ENCODE data around the gene KDM4B. TPM values are rescaled to one million over a fixed set of nuclear protein-coding genes. Genes with fewer than 3 reads are reported as not detected.

KDM4B gene
- total RNA-seq, 1 donor from 2014 or later, result 25.8 TPM

GRCh38 chr19:5068233-5069072 is 99.5 kb downstream of the KDM4B start:
- DNase-seq (ENCODE audit: low read depth), result no peak

DNA sequence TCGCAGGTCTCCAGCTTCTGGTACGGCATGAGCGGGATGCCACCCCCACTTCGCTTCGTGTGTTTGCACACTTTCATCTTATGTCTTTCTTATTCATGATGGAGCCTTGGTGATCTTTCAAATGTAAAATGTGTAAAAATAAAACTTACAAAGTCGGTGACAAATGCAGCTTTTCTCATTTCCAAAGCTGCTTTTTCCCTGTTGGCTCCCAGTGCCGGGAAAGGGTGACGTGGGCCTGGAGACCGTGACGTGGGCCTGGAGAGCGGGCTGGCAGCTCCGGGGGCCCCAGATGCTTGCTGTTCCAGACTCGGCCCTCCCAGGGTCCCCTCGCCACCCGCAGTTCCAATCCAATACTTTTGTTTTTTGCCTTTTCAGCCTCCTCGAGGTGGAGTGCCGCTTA is 101.4 kb downstream of the KDM4B start:
- no peak for DNase-seq (ENCODE audit: low read depth)

DNA sequence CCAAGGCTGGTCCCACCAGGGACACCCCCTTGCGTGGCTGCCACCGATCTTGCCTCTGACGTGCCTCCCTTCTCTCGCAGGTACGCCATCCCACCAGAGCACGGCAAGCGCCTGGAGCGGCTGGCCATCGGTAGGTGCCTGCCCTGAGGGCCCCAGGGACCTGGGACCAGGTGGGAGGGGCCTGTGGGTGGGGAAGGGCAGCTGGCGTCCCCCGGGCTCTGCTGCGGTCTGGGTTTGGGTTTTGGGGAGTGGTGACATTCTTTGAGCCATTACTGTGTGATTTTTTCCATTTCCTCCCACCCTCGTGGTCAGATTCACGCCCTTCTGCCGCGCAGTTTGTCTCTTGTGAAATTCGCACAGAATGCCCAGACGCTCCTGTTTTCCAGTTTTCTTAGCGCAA is 102.0 kb downstream of the KDM4B start:
- DNase-seq (ENCODE audit: low read depth), result peak; percentile 40

DNA sequence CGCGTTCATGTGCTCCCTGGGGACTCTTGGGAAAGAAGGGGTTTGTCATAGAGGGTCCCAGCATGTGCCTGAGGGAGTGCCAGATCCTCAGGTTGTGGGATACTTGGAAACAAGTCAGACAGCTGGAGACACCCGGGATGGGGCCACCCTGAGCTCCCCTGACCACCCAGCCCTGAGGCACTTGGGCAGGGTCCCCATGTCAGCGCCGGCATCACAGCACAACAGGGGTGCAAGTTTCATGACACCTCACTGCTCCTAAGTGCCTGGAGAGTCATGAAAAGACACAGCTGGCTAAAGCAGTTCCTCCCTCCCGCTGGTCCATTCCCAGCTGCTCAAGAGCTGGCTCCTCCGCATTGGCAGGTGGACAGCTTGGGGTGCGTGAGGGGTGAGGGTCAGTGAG is 102.7 kb downstream of the KDM4B start:
- peak; percentile 31 for DNase-seq (ENCODE audit: low read depth)

- no peak for DNase-seq (ENCODE audit: low read depth)
Measured at GRCh38 chr19:5072115-5072514, 103.2 kb downstream of the KDM4B start.

DNA sequence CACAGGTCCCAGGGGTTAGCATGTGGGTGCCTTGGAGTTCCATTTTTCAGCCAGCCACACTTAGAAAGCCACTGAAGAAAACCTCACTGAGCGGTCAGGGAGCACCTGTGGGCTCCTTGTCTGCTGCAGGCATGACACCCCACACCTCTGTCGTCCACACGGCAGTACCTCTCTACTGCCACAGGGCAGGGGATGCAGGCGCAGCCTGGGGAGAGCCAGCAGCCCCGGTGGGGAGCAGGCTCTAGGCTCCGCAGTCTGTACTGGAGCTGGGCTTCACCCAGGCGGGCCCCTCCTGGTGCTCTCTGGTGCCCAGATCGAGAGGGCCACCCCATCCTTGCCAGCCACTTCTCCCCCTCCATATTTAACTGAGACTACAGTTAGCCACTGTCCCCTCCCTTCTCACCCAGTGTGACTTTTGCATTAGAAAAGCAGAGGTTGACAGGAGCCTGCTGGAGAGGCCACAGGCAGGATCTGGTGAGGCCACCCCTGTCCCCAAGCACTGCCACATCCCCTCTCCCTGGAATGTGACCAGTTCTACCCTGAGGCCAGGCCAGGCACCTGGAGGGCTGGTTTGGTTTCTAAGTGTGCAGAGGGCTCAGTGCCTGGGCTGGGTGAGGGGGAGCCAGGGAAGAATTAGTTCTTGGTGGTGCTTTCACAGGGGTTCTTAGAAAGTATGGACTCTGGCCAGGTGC is 104.4 kb downstream of the KDM4B start:
- DNase-seq (ENCODE audit: low read depth), result no peak

GRCh38 chr19:5074407-5074806 is 105.5 kb downstream of the KDM4B start:
- DNase-seq (ENCODE audit: low read depth), result no peak

DNA sequence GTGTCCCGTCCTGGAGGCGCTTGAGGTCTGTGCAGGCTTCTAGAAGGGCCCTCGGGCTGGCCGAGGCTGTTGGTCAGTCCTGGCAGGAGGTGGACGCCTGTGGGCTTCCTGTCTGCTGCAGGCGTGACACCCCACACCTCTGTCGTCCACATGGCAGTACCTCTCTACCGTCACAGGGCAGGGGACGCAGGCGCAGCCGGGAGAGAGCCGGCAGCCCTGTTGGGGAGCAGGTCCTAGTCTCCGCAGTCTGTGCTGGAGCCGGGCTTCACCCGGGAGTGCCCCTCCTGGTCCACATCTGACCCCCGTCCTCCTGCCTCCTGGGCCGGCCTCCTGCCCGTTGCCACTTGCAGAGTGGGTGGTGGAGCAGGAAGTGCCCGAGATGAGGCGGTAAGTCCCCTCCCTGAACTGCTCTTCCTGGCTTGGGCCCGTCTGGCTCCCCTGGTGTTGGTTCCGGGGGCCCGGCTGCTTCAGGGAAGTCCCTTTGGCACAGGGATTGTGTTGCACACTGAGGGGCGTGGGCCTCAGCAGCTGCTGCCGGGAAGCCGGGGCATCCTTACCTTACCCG is 106.0 kb downstream of the KDM4B start:
- DNase-seq (ENCODE audit: low read depth), result no peak

GRCh38 chr19:5075597-5075996 is 106.7 kb downstream of the KDM4B start:
- DNase-seq (ENCODE audit: low read depth), result no peak

DNA sequence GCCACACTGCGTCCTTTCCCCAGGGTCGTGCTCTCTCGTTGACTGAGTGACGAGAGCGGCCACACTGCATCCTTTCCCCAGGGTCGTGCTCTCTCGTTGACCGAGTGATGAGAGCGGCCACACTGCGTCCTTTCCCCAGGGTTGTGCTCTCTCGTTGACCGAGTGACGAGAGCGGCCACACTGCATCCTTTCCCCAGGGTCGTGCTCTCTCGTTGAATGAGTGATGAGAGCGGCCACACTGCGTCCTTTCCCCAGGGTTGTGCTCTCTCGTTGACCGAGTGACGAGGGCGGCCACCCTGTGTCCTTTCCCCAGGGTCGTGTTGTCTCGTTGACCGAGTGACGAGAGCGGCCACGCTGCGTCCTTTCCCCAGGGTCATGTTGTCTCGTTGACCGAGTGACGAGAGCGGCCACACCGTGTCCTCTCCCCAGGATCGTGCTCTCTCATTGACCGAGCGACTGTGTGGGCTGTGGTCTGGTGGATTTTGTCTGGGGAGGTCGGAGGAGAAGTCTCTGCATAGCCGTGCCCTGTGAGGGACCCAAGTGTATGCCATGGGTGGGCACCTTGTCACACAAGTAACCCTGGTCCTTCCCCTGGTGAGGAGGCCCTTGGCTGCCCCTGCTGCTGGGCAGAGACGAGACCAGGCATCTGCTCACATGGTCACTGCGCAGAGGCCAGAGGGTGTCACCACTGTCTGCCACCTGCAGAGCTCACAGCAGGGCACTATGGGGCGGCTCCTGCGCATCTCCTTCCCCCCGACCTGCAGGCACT is 107.7 kb downstream of the KDM4B start:
- no peak for DNase-seq (ENCODE audit: low read depth)

- no peak for DNase-seq (ENCODE audit: low read depth)
Measured at GRCh38 chr19:5077209-5077515, 108.2 kb downstream of the KDM4B start.

DNA sequence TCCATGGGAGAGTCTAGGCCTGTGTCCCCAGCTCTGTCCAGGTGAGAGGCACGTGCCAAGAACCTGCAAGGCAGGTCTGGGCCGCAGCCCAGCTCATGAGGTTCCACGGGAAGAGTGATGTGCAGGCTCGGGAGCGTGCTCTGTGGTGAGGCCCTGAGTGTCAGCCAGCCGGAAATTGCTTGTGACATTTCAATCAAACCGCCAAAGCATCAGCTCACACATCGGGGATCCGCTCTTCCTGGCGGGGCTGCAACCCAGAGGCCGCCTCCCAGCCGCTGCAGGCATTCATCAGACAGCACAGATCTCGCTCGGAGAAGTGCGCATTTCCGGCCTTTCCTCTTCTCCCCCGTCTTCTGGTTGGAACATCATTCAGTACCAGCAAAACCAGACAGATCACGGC is 109.3 kb downstream of the KDM4B start:
- DNase-seq (ENCODE audit: low read depth), result no peak

DNA sequence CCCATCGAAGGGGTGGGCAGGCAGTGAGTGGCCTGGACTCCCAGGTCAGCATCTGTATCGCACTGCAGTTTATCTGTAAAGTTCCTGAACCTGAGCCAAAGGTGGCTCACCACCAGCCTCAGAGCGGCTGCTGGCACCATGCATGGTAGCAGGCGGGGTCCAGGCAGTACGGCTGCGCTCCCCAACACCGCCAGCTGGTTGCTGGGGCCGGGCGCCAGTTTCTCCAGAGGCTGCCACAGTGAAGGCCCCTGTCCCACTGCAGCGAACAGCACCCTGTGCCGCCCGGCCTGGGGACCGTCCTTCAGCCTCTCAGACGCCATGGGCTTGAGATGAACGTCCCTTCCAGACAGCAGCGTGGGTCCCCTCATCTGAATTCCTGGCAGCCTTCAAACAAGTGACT is 109.8 kb downstream of the KDM4B start:
- DNase-seq (ENCODE audit: low read depth), result no peak

DNA sequence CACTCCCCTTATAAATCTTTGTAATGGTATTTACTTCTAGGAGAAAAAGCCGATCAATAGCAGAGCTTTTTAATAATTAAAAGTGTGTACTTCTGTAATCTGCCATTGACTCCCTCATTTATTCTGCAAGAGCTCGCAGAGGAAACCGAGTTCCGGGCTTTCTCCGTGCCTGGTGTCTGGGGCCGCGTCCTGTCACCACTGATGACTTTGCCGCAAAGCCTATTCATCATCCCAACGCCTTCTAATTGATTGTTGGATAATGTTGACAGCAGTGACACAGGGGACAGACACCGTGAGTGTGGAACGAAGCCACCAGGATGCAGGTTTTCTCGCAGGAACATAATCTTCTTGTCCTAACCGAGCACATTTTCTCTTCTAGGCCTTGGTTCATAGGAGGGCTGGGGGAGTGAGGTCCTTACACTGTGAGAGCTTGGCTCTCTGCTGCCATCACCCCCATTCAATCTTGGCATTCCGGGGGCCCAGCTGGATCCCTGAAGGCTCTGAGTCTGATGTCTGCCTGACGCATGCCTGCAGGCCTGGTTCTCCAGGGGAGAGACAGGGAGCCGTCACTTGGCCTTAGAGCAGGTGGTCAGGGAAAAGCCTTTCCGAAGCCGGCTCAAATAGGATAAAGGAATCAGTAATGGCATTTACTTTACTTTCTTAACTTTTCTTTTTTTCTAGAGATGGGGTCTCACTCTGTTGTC is 110.3 kb downstream of the KDM4B start:
- no peak for DNase-seq (ENCODE audit: low read depth)

GRCh38 chr19:5080030-5080654 is 111.2 kb downstream of the KDM4B start:
- DNase-seq (ENCODE audit: low read depth), result no peak

- DNase-seq (ENCODE audit: low read depth), result no peak
Measured at GRCh38 chr19:5080809-5081208, 111.9 kb downstream of the KDM4B start.

DNA sequence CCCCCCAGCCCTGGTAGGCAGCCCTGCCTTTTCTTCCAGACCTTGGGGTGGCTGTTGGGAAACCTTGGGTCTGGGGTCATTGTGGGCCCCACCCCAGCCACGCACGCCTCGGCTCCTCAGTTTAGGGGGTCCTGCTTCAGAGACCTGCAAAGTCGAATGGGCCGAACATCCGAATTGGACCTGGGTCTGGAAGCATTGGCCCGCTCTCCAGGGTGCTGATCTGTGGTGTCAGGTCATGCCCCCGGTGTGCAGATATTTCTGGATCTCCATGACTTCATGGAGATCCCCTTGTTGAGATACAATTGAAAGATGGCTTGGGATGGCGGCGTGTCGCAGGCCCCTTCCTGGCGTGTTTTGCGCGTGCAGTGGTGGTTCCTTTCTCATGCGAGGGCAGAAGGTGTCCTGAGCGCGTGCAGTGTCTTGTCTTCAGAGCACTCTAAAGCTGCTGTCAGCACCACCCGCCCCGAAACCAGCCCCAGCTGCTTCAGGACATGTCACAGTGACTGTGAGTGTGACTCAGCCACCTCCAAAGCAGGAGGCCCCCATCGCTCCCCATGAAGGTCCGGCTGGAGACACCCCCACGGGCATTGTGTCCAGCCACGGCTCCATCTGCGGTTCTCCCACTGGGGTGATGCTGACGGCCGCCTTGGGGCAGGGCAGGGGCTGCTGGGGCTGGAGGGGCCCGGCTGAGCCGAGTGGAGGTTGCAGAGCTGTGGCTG is 112.7 kb downstream of the KDM4B start:
- peak; percentile 37 for DNase-seq (ENCODE audit: low read depth)

GRCh38 chr19:5083547-5083965 is 114.6 kb downstream of the KDM4B start:
- no peak for DNase-seq (ENCODE audit: low read depth)

DNA sequence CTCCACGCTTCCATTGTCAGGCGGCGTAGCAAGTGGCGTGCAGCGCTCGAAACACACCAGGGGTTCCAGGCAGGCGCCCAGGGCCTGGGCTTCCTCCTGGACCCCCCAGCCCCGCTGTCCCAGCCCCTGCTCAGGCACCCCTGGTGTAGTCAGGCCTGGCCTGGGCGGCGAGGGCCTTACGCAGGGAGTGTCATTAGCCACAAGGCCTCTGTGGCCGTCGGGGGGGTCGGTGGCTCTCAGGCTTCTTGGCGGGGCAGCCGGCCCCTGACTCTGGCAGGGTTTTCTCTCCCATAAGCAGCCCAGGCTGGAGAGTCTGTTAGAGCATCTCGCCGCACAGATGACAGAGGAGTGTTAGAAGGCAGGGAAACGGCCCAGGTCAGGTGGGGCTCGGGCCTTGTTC is 116.7 kb downstream of the KDM4B start:
- DNase-seq (ENCODE audit: low read depth), result no peak

DNA sequence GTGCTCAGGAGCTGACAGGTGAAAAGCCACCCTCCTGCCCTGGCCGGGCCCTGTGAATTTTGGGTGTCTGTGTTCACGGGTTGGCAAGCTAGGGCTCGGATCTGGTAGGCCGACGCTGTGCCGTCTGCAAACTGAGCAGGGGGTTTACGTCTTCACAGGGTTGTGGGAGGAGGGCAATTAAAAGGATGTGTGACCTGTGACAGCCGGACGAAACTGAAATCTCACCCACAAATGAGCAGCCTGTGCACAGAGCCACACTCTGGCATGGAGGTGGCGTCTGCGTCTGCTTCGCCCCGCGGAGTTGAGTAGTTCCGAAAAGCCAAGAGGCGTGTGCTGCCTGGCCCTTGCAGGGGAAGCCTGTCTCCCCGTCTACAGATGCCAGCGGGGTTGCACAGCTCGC is 117.3 kb downstream of the KDM4B start:
- no peak for DNase-seq (ENCODE audit: low read depth)

Measured in myocyte (in vitro differentiated cells).